VCaP (cell line): Measurements from ENCODE around the gene STAMBP.

Experiments
- H3K27ac ChIP-seq: fragments of 450-650 bp; 2 replicates; pipeline ENCODE4 v1.5.1; 2017
- TF ChIP-seq, protein P1 (sequence below): fragments of 450-650 bp; conservative IDR thresholded peaks from 2 replicates; pipeline ENCODE4 v1.5.1; 2017; ENCODE audit warnings: mild to moderate bottlenecking, moderate library complexity

The STAMBP gene

GRCh38 chr2:73904952-73905351 lies 76.2 kb downstream of the STAMBP start:
- TF ChIP-seq, protein P1, sequence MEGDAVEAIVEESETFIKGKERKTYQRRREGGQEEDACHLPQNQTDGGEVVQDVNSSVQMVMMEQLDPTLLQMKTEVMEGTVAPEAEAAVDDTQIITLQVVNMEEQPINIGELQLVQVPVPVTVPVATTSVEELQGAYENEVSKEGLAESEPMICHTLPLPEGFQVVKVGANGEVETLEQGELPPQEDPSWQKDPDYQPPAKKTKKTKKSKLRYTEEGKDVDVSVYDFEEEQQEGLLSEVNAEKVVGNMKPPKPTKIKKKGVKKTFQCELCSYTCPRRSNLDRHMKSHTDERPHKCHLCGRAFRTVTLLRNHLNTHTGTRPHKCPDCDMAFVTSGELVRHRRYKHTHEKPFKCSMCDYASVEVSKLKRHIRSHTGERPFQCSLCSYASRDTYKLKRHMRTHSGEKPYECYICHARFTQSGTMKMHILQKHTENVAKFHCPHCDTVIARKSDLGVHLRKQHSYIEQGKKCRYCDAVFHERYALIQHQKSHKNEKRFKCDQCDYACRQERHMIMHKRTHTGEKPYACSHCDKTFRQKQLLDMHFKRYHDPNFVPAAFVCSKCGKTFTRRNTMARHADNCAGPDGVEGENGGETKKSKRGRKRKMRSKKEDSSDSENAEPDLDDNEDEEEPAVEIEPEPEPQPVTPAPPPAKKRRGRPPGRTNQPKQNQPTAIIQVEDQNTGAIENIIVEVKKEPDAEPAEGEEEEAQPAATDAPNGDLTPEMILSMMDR = no peak
- H3K27ac ChIP-seq = no peak overlapping the region

- TF ChIP-seq, protein P1 = no peak
- H3K27ac ChIP-seq = no peak overlapping the region
Measured at GRCh38 chr2:73906847-73907505, 78.2 kb downstream of the STAMBP start.

DNA sequence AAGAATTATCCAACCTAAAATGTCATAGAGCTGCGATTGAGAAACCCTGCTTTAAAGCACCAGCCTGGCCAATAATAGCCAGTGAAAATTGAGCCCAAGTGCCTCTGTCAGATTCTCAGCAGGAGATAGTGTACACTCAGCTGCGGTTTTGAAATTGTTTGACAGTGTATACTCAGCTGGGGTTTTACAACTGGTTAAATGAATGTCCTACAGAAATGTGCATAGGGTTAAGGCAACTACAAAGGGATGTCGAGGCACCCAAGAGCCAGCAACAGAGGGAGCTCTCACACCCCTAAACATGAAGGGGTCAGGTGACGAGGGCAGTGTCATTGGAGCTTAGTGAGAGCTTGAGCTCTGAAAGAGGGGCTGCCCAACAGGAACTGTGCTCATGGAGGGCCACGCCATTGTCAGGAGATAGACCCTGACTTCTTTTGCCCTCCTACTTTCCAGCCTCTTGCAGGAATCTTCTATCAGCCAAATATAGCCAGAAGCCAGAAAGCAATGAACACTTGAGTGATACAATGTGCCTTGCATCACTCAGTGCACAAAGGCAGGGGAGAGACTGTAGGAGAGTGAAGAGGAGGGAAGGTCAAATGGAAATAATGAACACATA lies 79.2 kb downstream of the STAMBP start:
- TF ChIP-seq, protein P1 = no peak

GRCh38 chr2:73908689-73909652 lies 80.2 kb downstream of the STAMBP start:
- H3K27ac ChIP-seq = no peak overlapping the region
- TF ChIP-seq, protein P1 = no peak

More for the DNA sequence above, 79.2 kb downstream of the STAMBP start:
- H3K27ac ChIP-seq = no peak overlapping the region

DNA sequence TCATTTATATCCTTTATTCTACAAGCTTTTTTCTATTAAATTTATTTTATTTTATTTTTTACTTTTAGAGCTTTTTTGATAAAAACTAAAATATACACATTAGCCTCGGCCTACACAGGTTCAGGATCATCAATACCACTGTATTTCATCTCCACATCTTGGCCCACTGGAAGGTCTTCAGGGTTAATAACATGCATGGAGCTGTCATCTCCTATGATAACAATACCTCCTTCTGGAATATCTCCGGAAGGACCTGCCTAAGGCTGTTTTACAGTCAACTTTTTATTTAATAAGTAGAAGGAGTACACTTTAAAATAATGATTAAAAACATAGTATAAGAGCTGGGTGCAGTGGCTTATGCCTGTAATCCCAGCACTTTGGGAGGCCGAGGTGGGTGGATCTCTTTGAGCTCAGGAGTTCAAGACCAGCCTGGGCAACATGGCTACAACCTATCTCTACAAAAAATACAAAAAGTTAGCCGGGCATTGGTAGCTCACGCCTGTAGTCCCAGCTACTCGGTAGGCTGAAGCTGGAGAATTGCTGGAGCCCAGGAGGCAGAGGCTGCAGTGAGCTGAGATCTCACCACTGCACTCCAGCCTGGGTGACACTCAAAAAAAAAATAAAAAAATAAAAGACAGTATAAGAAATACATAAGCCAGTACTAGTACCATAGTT lies 82.2 kb downstream of the STAMBP start:
- TF ChIP-seq, protein P1 = no peak
- no peak overlapping the region for H3K27ac ChIP-seq

DNA sequence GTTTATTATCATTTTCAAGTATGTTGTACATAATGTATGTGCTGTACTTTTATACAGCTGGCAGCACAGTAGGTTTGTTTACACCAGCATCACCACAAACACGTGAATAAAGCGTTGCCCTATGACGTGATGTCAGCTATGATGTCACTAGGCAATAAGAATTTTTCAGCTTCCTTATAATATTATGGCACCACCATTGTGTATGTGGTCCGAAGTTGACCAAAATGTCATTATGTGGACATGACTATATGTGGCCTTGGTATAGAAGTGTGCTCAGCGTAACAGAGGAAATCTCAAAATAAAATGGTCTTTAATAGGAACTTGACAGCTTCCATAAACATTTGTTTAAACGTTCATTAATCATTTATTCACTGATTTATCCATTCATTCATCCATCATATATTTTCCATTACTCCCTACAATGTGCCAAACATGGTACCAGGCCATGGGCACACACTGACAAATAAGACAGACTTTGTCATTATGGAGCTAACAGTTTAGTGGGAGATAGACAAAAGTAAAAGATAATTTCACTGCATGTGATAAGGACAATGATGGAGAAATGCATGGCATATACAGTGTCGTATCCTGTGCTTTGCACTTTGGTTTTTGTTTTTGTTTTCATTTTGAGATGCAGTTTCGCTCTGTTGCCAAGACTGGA lies 82.9 kb downstream of the STAMBP start:
- no peak overlapping the region for H3K27ac ChIP-seq
- TF ChIP-seq, protein P1 = no peak
